Measurements from ENCODE around the gene OR10V1. TPM values are rescaled to one million over a fixed set of nuclear protein-coding genes. Genes with fewer than 3 reads are reported as not detected.
"Not testable (repeated sequence)": the region's sequence is repeated elsewhere in the genome, so short reads cannot be mapped to it uniquely, and the experiment has no call there.

Gene OR10V1
- total and polyA plus RNA-seq, 2 donors: not detected

DNA sequence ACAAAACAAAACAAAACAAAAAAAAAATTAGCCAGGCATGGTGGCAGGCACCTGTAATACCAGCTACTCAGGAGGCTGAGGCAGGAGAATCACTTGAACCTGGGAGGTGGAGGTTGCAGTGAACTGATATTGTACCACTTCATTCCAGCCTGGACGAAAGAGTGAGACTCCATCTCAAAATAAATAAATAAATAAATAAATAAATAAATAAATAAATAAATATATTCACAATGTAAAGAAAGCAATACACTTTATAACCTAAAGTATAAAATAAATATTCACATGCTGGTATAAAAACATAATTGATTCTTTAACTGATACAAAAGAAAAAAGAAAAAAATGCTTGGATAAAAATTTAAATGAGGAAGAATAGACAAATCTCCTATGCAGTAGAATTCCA, 10.1 kb downstream of the OR10V1 start:
- not testable (repeated sequence) for H3K4me1 ChIP-seq (ENCODE audit: control insufficient read depth in 2 of 2, insufficient read depth in 2 of 2, low read length in 2 of 2); H3K9me3 ChIP-seq (ENCODE audit: control insufficient read depth in 2 of 2, insufficient read depth in 1 of 2, low read length in 1 of 2); H3K4me3 ChIP-seq (ENCODE audit: low read length in 2 of 2); DNase-seq (ENCODE audit: low read depth in 6 of 9, low spot score in 9 of 9); H3K36me3 ChIP-seq (ENCODE audit: control insufficient read depth in 2 of 2, insufficient read depth in 2 of 2, low read length in 1 of 2); H3K27ac ChIP-seq (ENCODE audit: low read depth in 1 of 2, low read length in 1 of 2); H3K27me3 ChIP-seq (ENCODE audit: control insufficient read depth in 2 of 2, insufficient read depth in 1 of 2, low read length in 1 of 2)
- 95% methylated on average over 1 of the region's 1 CpG for WGBS

DNA sequence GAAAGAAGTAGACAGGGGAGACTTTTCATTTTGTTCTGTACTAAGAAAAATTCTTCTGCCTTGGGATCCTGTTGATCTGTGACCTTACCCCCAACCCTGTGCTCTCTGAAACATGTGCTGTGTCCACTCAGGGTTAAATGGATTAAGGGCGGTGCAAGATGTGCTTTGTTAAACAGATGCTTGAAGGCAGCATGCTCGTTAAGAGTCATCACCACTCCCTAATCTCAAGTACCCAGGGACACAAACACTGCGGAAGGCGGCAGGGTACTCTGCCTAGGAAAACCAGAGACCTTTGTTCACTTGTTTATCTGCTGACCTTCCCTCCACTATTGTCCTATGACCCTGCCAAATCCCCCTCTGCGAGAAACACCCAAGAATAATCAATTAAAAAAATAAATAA, 13.5 kb downstream of the OR10V1 start:
- 93% methylated on average over 4 of the region's 5 CpGs for WGBS
- not testable (repeated sequence) for H3K27ac ChIP-seq (ENCODE audit: low read depth in 1 of 2, low read length in 1 of 2); DNase-seq (ENCODE audit: low read depth in 6 of 9, low spot score in 9 of 9); H3K4me3 ChIP-seq (ENCODE audit: low read length in 2 of 2); H3K9me3 ChIP-seq (ENCODE audit: control insufficient read depth in 2 of 2, insufficient read depth in 1 of 2, low read length in 1 of 2); H3K4me1 ChIP-seq (ENCODE audit: control insufficient read depth in 2 of 2, insufficient read depth in 2 of 2, low read length in 2 of 2); H3K36me3 ChIP-seq (ENCODE audit: control insufficient read depth in 2 of 2, insufficient read depth in 2 of 2, low read length in 1 of 2); H3K27me3 ChIP-seq (ENCODE audit: control insufficient read depth in 2 of 2, insufficient read depth in 1 of 2, low read length in 1 of 2)

DNA sequence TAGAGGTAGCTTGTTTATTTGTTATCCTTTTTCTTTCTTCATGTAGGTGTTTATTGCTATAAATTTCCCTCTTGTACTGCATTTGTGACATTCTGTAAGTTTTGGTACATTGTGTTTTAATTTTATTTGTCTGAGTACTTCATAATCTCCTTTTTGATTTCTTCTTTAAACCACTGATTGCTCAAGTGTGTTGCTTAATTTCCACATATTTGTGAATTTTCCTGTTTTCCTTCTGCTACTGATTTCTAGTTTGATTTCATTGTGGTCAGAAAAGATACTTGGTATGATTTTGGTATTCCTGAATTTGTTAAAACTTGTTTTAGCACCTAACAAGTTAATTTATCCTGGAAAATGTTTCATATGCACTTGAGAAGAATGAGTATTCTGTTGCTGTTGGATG, 15.1 kb downstream of the OR10V1 start:
- no peak for DNase-seq (ENCODE audit: low read depth in 6 of 9, low spot score in 9 of 9)
- Histone ChIP-seq H3K36me3 (ENCODE audit: control insufficient read depth in 2 of 2, insufficient read depth in 2 of 2, low read length in 1 of 2) (no peaks in the 10 kb centered on the region), H3K4me1 (ENCODE audit: control insufficient read depth in 2 of 2, insufficient read depth in 2 of 2, low read length in 2 of 2) (no peaks in the 10 kb centered on the region), H3K27ac (ENCODE audit: low read depth in 1 of 2, low read length in 1 of 2) (no peak overlapping the region), H3K4me3 (ENCODE audit: low read length in 2 of 2) (no peak overlapping the region), H3K9me3 (ENCODE audit: control insufficient read depth in 2 of 2, insufficient read depth in 1 of 2, low read length in 1 of 2) (no peaks in the 10 kb centered on the region), H3K27me3 (ENCODE audit: control insufficient read depth in 2 of 2, insufficient read depth in 1 of 2, low read length in 1 of 2) (no peaks in the 10 kb centered on the region)

DNA sequence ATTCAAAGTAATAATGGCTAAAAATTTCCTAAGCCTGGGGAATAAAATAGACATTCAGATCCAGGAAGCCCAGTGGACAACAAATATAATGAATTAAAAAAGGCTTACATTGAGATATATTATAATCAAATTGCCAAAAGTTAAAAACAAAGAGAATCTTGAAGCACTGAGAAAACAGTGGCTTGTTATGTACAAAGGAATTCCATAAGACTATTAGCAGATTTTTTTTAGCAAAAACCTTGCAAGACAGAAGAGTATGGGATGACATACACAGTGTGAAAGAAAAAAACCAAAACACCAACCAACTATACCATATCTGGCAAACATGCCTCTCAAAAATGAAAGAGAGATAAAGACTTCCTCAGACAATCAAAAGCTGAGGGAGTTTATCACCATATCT, 20.7 kb downstream of the OR10V1 start:
- H3K36me3 ChIP-seq (ENCODE audit: control insufficient read depth in 2 of 2, insufficient read depth in 2 of 2, low read length in 1 of 2): no peaks in the 10 kb centered on the region
- H3K4me1 ChIP-seq (ENCODE audit: control insufficient read depth in 2 of 2, insufficient read depth in 2 of 2, low read length in 2 of 2): no peaks in the 10 kb centered on the region
- H3K27ac ChIP-seq (ENCODE audit: low read depth in 1 of 2, low read length in 1 of 2): no peak overlapping the region
- DNase-seq (ENCODE audit: low read depth in 6 of 9, low spot score in 9 of 9): no peak
- no peaks in the 10 kb centered on the region for H3K27me3 ChIP-seq (ENCODE audit: control insufficient read depth in 2 of 2, insufficient read depth in 1 of 2, low read length in 1 of 2)
- no peaks in the 10 kb centered on the region for H3K9me3 ChIP-seq (ENCODE audit: control insufficient read depth in 2 of 2, insufficient read depth in 1 of 2, low read length in 1 of 2)
- H3K4me3 ChIP-seq (ENCODE audit: low read length in 2 of 2): no peak overlapping the region

DNA sequence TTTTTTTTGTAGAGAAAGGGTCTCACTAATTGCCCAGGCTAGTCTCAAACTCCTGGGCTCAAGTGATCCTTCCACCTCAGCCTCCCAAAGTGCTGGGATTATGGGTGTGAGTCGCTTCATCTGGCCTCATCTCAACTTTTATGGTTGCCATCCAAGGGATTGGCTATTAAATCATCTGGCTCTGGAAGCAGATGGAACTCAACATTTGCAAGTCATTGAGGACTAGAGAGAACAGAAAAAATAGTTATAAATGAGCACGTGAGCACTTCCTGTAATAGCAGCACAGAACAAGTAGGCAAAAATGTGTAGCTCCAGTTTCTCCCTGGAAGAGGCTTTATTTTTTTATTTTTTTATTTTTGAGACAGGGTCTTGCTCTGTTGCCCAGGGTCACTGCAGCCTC, 22.5 kb downstream of the OR10V1 start:
- Histone ChIP-seq H3K4me3 (ENCODE audit: low read length in 2 of 2) (no peak overlapping the region), H3K4me1 (ENCODE audit: control insufficient read depth in 2 of 2, insufficient read depth in 2 of 2, low read length in 2 of 2) (no peaks in the 10 kb centered on the region), H3K27ac (ENCODE audit: low read depth in 1 of 2, low read length in 1 of 2) (no peak overlapping the region), H3K9me3 (ENCODE audit: control insufficient read depth in 2 of 2, insufficient read depth in 1 of 2, low read length in 1 of 2) (no peaks in the 10 kb centered on the region), H3K36me3 (ENCODE audit: control insufficient read depth in 2 of 2, insufficient read depth in 2 of 2, low read length in 1 of 2) (no peaks in the 10 kb centered on the region), H3K27me3 (ENCODE audit: control insufficient read depth in 2 of 2, insufficient read depth in 1 of 2, low read length in 1 of 2) (no peaks in the 10 kb centered on the region)
- WGBS: 66% methylated on average over 2 of the region's 2 CpGs
- no peak for DNase-seq (ENCODE audit: low read depth in 6 of 9, low spot score in 9 of 9)

DNA sequence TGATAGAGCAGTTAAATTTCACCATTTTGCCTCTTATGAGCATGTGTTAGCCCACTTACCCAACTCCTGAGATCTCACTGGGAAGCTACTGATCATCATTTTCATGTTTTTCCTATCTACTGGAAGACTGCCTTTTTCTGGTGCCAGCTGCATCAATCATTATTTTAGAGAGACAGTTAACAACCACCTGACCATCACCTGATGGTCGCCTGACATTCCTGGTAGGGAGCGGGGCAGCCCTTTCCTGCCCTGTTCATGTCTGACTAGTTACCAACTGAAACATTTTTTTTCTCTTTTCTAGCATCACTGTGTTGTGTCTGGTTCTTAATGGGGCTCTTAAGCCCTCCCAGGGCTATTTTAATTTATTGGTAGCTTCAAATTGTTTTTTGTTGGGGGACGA, 24.6 kb downstream of the OR10V1 start:
- Histone ChIP-seq H3K27ac (ENCODE audit: low read depth in 1 of 2, low read length in 1 of 2) (no peak overlapping the region), H3K4me3 (ENCODE audit: low read length in 2 of 2) (no peak overlapping the region), H3K9me3 (ENCODE audit: control insufficient read depth in 2 of 2, insufficient read depth in 1 of 2, low read length in 1 of 2) (no peaks in the 10 kb centered on the region), H3K36me3 (ENCODE audit: control insufficient read depth in 2 of 2, insufficient read depth in 2 of 2, low read length in 1 of 2) (no peaks in the 10 kb centered on the region), H3K27me3 (ENCODE audit: control insufficient read depth in 2 of 2, insufficient read depth in 1 of 2, low read length in 1 of 2) (no peaks in the 10 kb centered on the region), H3K4me1 (ENCODE audit: control insufficient read depth in 2 of 2, insufficient read depth in 2 of 2, low read length in 2 of 2) (no peaks in the 10 kb centered on the region)
- no peak for DNase-seq (ENCODE audit: low read depth in 6 of 9, low spot score in 9 of 9)
- 95% methylated on average over 3 of the region's 3 CpGs for WGBS

DNA sequence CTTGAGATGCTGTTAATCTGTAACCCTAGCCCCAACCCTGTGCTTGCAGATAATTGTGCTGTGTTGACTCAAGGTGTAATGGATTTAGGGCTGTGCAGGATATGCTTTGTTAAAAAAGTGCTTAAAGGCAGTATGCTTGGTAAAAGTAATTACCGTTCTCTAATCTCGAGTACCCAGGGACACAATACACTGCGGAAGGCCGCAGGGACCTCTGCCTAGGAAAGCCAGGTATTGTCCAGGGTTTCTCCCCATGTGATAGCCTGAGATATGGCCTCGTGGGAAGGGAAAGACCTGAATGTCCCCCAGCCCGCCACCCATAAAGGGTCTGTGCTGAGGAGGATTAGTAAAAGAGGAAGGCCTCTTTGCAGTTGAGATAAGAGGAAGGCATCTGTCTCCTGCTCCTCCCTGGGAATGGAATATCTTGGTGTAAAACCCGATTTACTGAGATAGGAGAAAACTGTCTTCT, 32.4 kb downstream of the OR10V1 start:
- not testable (repeated sequence) for H3K4me3 ChIP-seq (ENCODE audit: low read length in 2 of 2); H3K9me3 ChIP-seq (ENCODE audit: control insufficient read depth in 2 of 2, insufficient read depth in 1 of 2, low read length in 1 of 2); H3K4me1 ChIP-seq (ENCODE audit: control insufficient read depth in 2 of 2, insufficient read depth in 2 of 2, low read length in 2 of 2); H3K27ac ChIP-seq (ENCODE audit: low read depth in 1 of 2, low read length in 1 of 2); DNase-seq (ENCODE audit: low read depth in 6 of 9, low spot score in 9 of 9); H3K36me3 ChIP-seq (ENCODE audit: control insufficient read depth in 2 of 2, insufficient read depth in 2 of 2, low read length in 1 of 2); H3K27me3 ChIP-seq (ENCODE audit: control insufficient read depth in 2 of 2, insufficient read depth in 1 of 2, low read length in 1 of 2)
- 92% methylated on average over 7 of the region's 7 CpGs for WGBS

DNA sequence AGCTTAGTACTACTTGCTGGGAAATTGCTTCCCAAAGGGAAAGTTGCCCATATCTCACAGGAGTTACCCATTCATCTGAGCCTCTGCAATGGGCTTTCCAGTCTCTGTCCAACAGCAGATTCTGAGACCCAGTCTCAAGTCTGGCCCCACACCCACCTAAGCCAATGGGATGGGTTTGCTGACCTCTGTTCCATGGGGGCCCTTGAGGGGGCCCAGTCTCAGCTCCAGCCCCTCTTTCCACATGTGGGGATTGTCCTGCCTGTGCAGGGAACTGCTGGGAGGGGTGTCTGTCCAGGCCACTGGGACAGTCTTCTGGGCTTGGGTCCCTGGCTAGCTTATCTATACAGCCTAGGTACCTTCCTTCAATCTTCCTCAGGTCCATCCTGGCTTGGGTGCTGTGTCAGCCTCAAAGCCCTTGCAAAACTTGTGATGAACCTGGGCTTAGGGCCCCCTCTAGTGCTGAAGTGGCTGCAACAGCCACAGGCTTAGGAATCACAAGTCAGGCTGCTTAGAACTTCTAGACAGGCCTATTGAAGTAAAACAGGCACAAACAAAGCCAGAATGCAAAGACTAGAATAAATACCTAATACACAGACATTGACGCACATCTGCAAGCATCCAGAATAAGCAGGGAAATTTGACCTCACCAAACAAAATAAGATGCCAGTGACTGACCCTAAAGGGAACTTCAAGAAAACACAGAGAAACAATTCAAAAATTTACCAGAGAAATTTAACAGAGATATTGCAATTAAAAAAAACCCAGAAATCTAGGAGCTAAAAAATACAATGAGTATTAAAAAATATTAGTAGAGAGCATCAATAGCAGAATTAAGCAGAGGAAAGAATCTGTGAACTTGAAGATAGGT, 33.1 kb downstream of the OR10V1 start:
- no peaks in the 10 kb centered on the region for H3K4me1 ChIP-seq (ENCODE audit: control insufficient read depth in 2 of 2, insufficient read depth in 2 of 2, low read length in 2 of 2)

DNA sequence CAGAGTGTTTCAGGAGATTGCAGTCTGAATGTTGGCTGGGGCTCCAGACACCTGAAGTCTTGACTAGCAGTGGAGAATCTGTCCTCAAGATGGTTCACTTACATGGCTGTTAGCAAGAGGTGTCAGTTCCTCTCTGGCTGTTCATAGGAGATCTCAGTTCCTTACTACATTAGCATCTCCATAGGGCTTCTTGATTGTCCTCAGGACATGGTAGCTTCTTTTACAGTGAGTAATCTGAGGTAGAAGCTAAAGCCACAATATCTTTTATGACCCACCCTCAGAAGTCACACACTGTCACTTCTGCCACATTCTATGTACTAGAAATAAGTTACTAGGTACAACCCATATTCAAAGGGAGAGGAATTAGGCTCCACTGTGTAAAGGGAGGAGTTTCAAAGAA, 34.3 kb downstream of the OR10V1 start:
- H3K9me3 ChIP-seq (ENCODE audit: control insufficient read depth in 2 of 2, insufficient read depth in 1 of 2, low read length in 1 of 2): no peaks in the 10 kb centered on the region
- no peaks in the 10 kb centered on the region for H3K4me1 ChIP-seq (ENCODE audit: control insufficient read depth in 2 of 2, insufficient read depth in 2 of 2, low read length in 2 of 2)
- no peak for DNase-seq (ENCODE audit: low read depth in 6 of 9, low spot score in 9 of 9)
- no peaks in the 10 kb centered on the region for H3K36me3 ChIP-seq (ENCODE audit: control insufficient read depth in 2 of 2, insufficient read depth in 2 of 2, low read length in 1 of 2)
- no peak overlapping the region for H3K4me3 ChIP-seq (ENCODE audit: low read length in 2 of 2)
- no peak overlapping the region for H3K27ac ChIP-seq (ENCODE audit: low read depth in 1 of 2, low read length in 1 of 2)
- no peaks in the 10 kb centered on the region for H3K27me3 ChIP-seq (ENCODE audit: control insufficient read depth in 2 of 2, insufficient read depth in 1 of 2, low read length in 1 of 2)

More for the DNA sequence above, 33.1 kb downstream of the OR10V1 start:
- H3K4me3 ChIP-seq (ENCODE audit: low read length in 2 of 2): no peak overlapping the region
- no peaks in the 10 kb centered on the region for H3K9me3 ChIP-seq (ENCODE audit: control insufficient read depth in 2 of 2, insufficient read depth in 1 of 2, low read length in 1 of 2)
- no peaks in the 10 kb centered on the region for H3K36me3 ChIP-seq (ENCODE audit: control insufficient read depth in 2 of 2, insufficient read depth in 2 of 2, low read length in 1 of 2)
- no peaks in the 10 kb centered on the region for H3K27me3 ChIP-seq (ENCODE audit: control insufficient read depth in 2 of 2, insufficient read depth in 1 of 2, low read length in 1 of 2)
- peak; percentile 29 to 82 (median 50) for DNase-seq (ENCODE audit: low read depth in 6 of 9, low spot score in 9 of 9)
- no peak overlapping the region for H3K27ac ChIP-seq (ENCODE audit: low read depth in 1 of 2, low read length in 1 of 2)
- 98% methylated on average over 1 of the region's 1 CpG for WGBS
